Hepatocyte (in vitro differentiated cells): ENCODE results near the gene ALAS2.

Source experiments
- CTCF ChIP-seq: fragments of 200-600 bp; sonication (generic); IDR thresholded peaks from 2 replicates; pipeline ENCODE4 v1.5.1; 2016; ENCODE audit warnings: antibody characterized with exemption, mild to moderate bottlenecking; ENCODE audit not compliant: poor library complexity
- EZH2 ChIP-seq: fragments of 200-600 bp; sonication (generic); IDR thresholded peaks from 2 replicates; pipeline ENCODE4 v1.6.1; 2016; ENCODE audit warnings: antibody characterized with exemption, mild to moderate bottlenecking, borderline replicate concordance

- TF ChIP-seq CTCF (no peak), EZH2 (no peak)
Measured at GRCh38 chrX:55041514-55041913, 10.7 kb upstream of the ALAS2 start.
